Heart left ventricle (tissue), 13 donors: ENCODE data around the gene HS1BP3.

ENCODE experiments used
- CTCF ChIP-seq, 12 donors: fragments of 200-600 bp; sonication (generic) in 4 of 12; IDR thresholded peaks; one replicate each; pipeline versions ENCODE4 v1.5.0 to v1.8.0; 2018 to 2022; ENCODE audit warnings: antibody characterized with exemption in 12 of 12, mild to moderate bottlenecking in 5 of 12
- POLR2A ChIP-seq, 2 donors: fragments of 450-650 bp; IDR thresholded peaks; one replicate each; pipeline ENCODE4 v1.6.1; 2017; ENCODE audit warnings: antibody characterized with exemption in 2 of 2, mild to moderate bottlenecking in 2 of 2, moderate library complexity in 2 of 2
- donor health status: ischemic (EF 13 %, LVEDD 7.1; RV severe dilation, severe dysfunction).
- donor health status: DM: no; HTN: yes; CAD: no.
- donor health status: DM: no; HTN: no; CAD: no.
- donor health status: ischemic (EF 25% LVEDD 6.9; RV normal size, moderate dysfunction).
- donor health status: ischemic (EF 25% LVEDD 5.7; RV mildly dilated, moderate dysfunction).
- donor health status: ischemic (EF 35%, LVEDD 5.7; RV mildly dilated, moderate dysfunction).
- donor health status: nonischemic (EF 11% LVEDD 7.7; RV severe dilation, severe dysfunction).
- donor health status: DM: yes; HTN: yes; CAD: no.
- donor health status: PGD.
- donor health status: ischemic (EF 29% LVEDD 5.4; RV normal size, mild dysfunction).
- donor health status: nonischemic (EF 23%, LVEDD 6.1; RV moderate dilation, normal function).

- TF ChIP-seq POLR2A (IDR thresholded peaks at IDR 0.05) (no peak), CTCF (IDR thresholded peaks at IDR 0.05) (no peak)
Observed at GRCh38 chr2:20618886-20619521, 31.9 kb downstream of the HS1BP3 start.
